GM12878 (cell line): ENCODE data around the gene AOC3.

Experiments used
- EZH2 ChIP-seq: IDR thresholded peaks from 2 replicates; pipeline ENCODE4 v1.6.1; 2012; ENCODE audit warnings: low read depth, mild to moderate bottlenecking, control low read depth, inconsistent platforms, low read length, borderline replicate concordance; ENCODE audit not compliant: control insufficient read depth
- FOXM1 ChIP-seq: IDR thresholded peaks from 2 replicates; pipeline ENCODE4 v1.6.1; 2012; ENCODE audit warnings: low read depth, mild to moderate bottlenecking, inconsistent platforms, low read length, moderate library complexity
- POLR2AphosphoS5 ChIP-seq: IDR thresholded peaks from 2 replicates; pipeline ENCODE4 v1.6.1; 2011; ENCODE audit warnings: mild to moderate bottlenecking, low read length, inconsistent platforms
- SPI1 ChIP-seq: IDR thresholded peaks from 2 replicates; pipeline ENCODE4 v1.6.1; 2011; ENCODE audit warnings: low read depth, mild to moderate bottlenecking, low read length, moderate library complexity, borderline replicate concordance; ENCODE audit not compliant: insufficient read depth
- TCF7 ChIP-seq: IDR thresholded peaks from 2 replicates; pipeline ENCODE4 v1.6.1; 2014; ENCODE audit warnings: antibody characterized with exemption, borderline replicate concordance
- TF ChIP-seq, protein P1 (sequence below), 3 experiments: IDR thresholded peaks in 2 of 3; conservative IDR thresholded peaks in 1 of 3; 2 replicates each; pipeline ENCODE4 v1.5.1; 2011; ENCODE audit warnings: low read depth in 3 of 3, low read length in 3 of 3, mild to moderate bottlenecking in 3 of 3, control low read depth in 2 of 3, moderate library complexity in 2 of 3, inconsistent platforms in 1 of 3, mixed read lengths in 1 of 3; ENCODE audit not compliant: control insufficient read depth in 2 of 3, insufficient read depth in 1 of 3; ENCODE audit errors: extremely low read depth in 1 of 3
- TF ChIP-seq, protein P2 (sequence below): IDR thresholded peaks from 2 replicates; pipeline ENCODE4 v1.6.1; 2012; ENCODE audit warnings: low read length, inconsistent platforms

DNA sequence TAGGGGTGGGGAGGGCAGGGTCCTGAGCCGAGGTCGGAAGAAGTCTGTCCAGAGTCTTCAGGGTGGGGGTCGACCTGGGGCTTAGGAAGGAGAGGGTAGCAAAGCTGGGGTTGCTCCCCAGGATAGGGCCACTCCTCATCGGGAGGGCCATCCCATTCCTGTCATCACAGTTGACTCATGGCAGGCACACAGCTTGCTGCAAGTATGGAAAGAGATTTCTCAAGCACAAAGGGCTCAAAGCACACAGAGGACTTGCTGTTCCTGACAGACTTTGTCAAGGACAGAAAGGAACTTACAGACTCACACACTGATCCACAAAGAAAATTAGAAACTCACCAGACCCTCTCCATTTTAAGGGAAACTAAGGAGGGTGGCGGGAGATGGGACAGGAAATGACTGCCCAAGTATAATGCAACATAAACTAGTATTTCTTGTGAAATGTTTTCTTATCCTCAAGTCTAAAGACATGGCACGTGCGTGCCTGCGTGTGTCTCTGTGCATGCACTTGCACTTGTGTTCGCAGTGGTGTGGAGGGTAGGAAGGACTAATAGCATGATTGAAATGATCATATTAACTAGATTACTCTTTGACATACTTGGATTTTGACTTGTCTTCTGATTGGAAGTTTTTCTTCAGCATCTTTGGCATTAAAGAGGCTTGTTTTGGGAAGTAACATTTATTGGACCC lies 4.3 kb upstream of the AOC3 start:
- TF ChIP-seq SPI1 (no peak), POLR2AphosphoS5 (no peak), FOXM1 (no peak), EZH2 (no peak), TCF7 (no peak)
- TF ChIP-seq, protein P1, sequence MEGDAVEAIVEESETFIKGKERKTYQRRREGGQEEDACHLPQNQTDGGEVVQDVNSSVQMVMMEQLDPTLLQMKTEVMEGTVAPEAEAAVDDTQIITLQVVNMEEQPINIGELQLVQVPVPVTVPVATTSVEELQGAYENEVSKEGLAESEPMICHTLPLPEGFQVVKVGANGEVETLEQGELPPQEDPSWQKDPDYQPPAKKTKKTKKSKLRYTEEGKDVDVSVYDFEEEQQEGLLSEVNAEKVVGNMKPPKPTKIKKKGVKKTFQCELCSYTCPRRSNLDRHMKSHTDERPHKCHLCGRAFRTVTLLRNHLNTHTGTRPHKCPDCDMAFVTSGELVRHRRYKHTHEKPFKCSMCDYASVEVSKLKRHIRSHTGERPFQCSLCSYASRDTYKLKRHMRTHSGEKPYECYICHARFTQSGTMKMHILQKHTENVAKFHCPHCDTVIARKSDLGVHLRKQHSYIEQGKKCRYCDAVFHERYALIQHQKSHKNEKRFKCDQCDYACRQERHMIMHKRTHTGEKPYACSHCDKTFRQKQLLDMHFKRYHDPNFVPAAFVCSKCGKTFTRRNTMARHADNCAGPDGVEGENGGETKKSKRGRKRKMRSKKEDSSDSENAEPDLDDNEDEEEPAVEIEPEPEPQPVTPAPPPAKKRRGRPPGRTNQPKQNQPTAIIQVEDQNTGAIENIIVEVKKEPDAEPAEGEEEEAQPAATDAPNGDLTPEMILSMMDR (IDR thresholded peaks at IDR 0.05 in 2 of 3, conservative IDR thresholded peaks at IDR 0.05 in 1 of 3; ENCODE audit: control insufficient read depth in 2 of 3, extremely low read depth in 1 of 3, insufficient read depth in 1 of 3, low read depth in 3 of 3, low read length in 3 of 3) = no peak
- TF ChIP-seq, protein P2, sequence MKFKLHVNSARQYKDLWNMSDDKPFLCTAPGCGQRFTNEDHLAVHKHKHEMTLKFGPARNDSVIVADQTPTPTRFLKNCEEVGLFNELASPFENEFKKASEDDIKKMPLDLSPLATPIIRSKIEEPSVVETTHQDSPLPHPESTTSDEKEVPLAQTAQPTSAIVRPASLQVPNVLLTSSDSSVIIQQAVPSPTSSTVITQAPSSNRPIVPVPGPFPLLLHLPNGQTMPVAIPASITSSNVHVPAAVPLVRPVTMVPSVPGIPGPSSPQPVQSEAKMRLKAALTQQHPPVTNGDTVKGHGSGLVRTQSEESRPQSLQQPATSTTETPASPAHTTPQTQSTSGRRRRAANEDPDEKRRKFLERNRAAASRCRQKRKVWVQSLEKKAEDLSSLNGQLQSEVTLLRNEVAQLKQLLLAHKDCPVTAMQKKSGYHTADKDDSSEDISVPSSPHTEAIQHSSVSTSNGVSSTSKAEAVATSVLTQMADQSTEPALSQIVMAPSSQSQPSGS = no peak
